GM10248 (cell line): ENCODE results near the gene PIP5KL1.
A peak's percentile ranks its signal among the peaks of the same experiment; 100 is the strongest.

Experiments used
- CTCF ChIA-PET: fragments of 300-600 bp; sonication (Branson Sonifier 250); formaldehyde crosslinking; extraction: SDS; loops from one replicate; lab custom pipeline; 2021; ENCODE audit warnings: antibody characterized with exemption; lab: Yijun Ruan, JAX
- POLR2A ChIA-PET: fragments of 350-650 bp; sonication (Branson Sonifier 250); formaldehyde crosslinking; extraction: SDS; loops from one replicate; lab custom pipeline; 2020; ENCODE audit warnings: antibody characterized with exemption; lab: Yijun Ruan, JAX
- DNase-seq: peaks from one replicate; pipeline ENCODE4 v3.0.0; 2012; ENCODE audit errors: extremely low spot score
- TF ChIP-seq, protein P1 (sequence below): IDR thresholded peaks from 2 replicates; pipeline ENCODE4 v1.5.1; 2012; ENCODE audit warnings: mild to moderate bottlenecking, low read depth; ENCODE audit errors: extremely low read depth, missing control alignments, control extremely low read depth

Gene PIP5KL1

DNA sequence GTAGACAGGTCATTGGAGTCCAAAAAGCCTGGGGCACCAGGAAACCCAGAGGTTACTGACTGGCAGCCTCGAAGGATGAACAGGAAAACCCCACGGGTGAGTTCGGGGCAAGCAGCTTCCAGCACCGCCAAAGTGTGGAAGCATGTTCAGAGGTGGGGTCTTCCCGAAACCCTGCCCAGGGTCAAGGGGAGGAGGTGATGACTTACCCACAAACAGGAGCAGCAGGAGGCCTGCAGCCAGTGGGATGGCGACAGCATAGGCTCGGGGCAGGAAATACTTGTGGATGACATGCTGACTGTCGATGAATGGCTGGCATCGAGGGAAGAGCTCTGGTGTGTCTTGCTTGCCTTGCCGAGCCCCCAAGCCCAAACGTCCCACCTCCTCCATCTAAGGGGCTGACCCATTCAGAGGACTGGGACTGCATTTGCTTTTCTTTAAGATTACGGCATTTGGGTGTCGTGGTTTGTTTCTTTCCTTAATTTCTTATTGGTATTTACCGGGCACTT, 5.8 kb upstream of the PIP5KL1 start:
- TF ChIP-seq, protein P1, sequence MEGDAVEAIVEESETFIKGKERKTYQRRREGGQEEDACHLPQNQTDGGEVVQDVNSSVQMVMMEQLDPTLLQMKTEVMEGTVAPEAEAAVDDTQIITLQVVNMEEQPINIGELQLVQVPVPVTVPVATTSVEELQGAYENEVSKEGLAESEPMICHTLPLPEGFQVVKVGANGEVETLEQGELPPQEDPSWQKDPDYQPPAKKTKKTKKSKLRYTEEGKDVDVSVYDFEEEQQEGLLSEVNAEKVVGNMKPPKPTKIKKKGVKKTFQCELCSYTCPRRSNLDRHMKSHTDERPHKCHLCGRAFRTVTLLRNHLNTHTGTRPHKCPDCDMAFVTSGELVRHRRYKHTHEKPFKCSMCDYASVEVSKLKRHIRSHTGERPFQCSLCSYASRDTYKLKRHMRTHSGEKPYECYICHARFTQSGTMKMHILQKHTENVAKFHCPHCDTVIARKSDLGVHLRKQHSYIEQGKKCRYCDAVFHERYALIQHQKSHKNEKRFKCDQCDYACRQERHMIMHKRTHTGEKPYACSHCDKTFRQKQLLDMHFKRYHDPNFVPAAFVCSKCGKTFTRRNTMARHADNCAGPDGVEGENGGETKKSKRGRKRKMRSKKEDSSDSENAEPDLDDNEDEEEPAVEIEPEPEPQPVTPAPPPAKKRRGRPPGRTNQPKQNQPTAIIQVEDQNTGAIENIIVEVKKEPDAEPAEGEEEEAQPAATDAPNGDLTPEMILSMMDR: no peak
- CTCF ChIA-PET: interaction anchor here (1.0 kb wide), 1 partner anchor 98 kb away, joined by 4 read pairs; no protein-coding TSS in a partner anchor
- POLR2A ChIA-PET: no interaction called here
- no peak for DNase-seq

DNA sequence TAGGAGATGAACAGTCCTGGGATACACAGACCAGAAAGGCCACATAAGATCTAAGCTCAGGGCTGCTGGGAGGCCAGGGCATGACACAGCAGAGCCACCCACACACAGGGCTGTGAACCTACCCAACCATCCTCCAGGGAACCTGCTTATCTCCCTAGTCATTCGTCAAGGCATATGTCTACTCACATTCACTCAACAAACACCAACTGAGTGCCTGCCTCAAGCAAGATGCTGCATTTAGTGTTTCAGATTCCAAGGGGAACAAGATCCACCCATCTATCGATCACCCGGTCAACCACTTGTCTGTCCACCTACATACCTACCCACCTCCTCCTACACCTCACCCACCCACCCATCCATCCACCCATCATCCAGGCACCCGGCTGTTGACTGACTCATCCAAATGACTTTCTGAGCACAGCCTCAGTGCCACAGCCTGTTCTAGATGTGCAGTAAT, 5.2 kb upstream of the PIP5KL1 start:
- CTCF ChIA-PET: interaction anchor here (0.8 to 7.9 kb wide), 4 partner anchors 7 to 99 kb away, joined by 3 to 48 read pairs (median 7); no protein-coding TSS in a partner anchor
- POLR2A ChIA-PET: no interaction called here
- DNase-seq: no peak
- TF ChIP-seq, protein P1: no peak

DNA sequence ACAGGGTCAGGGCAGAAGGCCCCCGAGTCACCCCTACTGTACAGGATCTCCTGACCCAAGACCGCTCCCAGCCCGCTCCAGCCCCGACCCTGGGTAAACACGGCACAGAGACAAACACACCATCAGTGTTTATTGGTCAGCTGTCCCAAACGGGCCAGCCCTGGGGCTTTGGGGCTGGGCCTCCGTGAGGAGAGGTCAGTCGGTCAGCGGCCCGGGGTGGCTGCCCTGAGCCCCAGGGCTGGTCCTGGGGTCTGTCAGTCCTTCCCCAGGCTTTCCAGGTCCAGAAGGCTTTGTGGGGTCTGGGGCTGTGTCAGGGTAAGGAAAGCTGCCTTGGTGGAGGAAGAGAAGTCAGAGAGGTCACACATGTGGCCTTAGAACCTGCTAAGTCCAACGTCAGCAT, 4.4 kb upstream of the PIP5KL1 start:
- ChIA-PET CTCF (interaction anchor here (0.8 to 7.9 kb wide), 6 partner anchors 8 to 100 kb away, joined by 3 to 48 read pairs (median 6); no protein-coding TSS in a partner anchor), POLR2A (no interaction called here)
- DNase-seq: no peak
- TF ChIP-seq, protein P1: no peak

DNA sequence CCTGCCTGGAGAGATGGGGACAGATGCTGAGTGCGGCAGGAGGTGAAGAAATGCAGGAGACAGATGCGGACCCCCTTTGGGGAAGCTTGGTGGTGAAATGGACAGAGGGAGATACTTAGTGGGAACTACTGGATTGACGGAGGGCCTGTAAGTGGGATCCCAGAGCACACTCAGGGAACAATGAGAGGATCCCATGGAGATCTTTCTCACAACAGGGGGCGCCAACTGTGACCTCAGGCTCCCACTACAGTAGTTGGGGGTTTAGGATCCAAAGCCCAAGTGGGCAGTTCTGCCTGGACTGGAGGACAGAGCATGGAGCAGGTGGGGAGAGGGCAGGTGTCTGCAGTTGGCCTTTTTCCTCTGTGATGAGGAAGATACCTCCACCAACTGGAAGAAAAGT, 3.7 kb upstream of the PIP5KL1 start:
- TF ChIP-seq, protein P1: no peak
- no peak for DNase-seq
- POLR2A ChIA-PET: no interaction called here
- CTCF ChIA-PET: interaction anchor here (1.6 to 7.9 kb wide), 5 partner anchors 9 to 101 kb away, joined by 4 to 48 read pairs (median 9); no protein-coding TSS in a partner anchor

DNA sequence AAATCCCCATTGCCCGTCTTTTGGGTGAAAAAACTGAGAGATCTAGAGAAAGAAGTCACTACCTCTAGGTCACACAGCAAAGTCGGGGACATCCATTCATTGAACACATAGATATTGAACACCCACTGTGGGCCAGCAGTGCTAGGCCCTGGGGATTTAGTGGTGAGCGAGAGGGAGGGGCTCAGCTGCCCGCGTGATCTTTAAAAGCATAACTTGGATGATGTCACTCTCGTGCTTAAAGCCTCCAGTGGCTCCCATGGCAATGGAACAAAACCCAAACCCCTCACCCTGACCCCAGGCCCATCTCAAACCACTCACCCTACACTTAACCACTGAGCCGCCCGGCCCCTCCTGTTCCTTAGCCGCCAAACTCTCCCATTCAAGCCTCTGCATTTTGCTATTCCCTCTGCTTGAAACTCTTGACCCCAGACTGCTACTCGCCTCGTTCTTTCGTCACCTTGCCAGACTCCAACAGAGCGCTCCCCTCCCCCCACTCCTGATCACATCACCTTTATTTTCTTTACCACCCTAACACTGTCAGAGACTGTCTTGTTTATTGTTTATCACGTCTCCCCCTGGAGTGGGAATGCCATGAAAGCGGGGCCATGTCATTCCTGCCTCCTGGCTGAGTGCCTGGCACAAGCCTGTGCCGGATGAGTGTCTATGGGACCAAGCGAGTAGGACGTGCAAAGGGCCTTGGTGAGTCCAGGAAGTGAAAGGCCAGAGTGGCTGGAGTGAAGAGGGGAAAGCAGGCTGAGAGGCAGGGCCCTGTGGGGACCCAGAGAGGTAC, 710 bp upstream of the PIP5KL1 start:
- POLR2A ChIA-PET: no interaction called here

DNA sequence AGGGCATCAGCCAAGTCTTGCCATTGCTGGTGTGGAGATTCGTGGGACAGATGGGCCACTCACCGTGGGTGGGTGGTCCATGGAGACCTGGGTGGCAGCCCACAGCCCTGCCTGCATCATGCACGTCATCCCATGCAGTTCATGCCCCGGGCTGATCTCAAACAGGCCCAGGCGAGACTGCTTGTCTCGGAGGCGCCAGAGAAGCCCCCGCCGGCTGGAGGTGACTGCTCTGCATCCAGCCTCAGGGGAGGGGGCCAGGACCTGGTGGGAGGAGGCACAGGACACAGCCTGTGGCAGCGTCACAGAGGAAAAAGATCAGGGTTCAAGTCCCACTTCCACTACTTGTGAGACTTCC, 975 bp downstream of the PIP5KL1 start:
- ChIA-PET CTCF (interaction anchor here (0.8 to 7.9 kb wide), 6 partner anchors 8 to 105 kb away, joined by 3 to 48 read pairs (median 7); partner anchors contain the start of gene ST6GALNAC4), POLR2A (no interaction called here)
- TF ChIP-seq, protein P1: no peak
- DNase-seq: no peak

More for the DNA sequence above, 710 bp upstream of the PIP5KL1 start:
- CTCF ChIA-PET: interaction anchor here (1.1 to 7.9 kb wide), 5 partner anchors 10 to 197 kb away, joined by 3 to 48 read pairs (median 5); partner anchors contain the start of gene TOR2A
- peak; percentile 69 for DNase-seq
- TF ChIP-seq, protein P1: no peak
